ENCODE measurements around the gene VSTM2L. TPM values are rescaled to one million over a fixed set of nuclear protein-coding genes. Genes with fewer than 3 reads are reported as not detected.
"Not testable (repeated sequence)": the region's sequence is repeated elsewhere in the genome, so short reads cannot be mapped to it uniquely, and the experiment has no call there.

VSTM2L gene, protein sequence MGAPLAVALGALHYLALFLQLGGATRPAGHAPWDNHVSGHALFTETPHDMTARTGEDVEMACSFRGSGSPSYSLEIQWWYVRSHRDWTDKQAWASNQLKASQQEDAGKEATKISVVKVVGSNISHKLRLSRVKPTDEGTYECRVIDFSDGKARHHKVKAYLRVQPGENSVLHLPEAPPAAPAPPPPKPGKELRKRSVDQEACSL
- polyA plus RNA-seq (ENCODE audit: insufficient read depth in 1 of 5, insufficient read length in 5 of 5, low replicate concordance in 1 of 5), result 10 to 100 TPM in 1 of 5 donors, 1 to 10 TPM in 4; 3.5 to 30.3 (median 6.6) TPM
- long read RNA-seq, donor 1, transcript VSTM2L-202 (4 exons, 1,959 nt), result major isoform, 9 of 13 reads
- long read RNA-seq, donor 1, partial matches to known transcripts, result 0 of 13 reads
- long read RNA-seq, donor 1, other reads (novel, unspliced or antisense), result 0 of 13 reads
- long read RNA-seq, donor 2, transcript VSTM2L-202 (4 exons, 1,959 nt), result major isoform, 6 of 6 reads
- long read RNA-seq, donor 2, partial matches to known transcripts, result 0 of 6 reads
- long read RNA-seq, donor 2, other reads (novel, unspliced or antisense), result 0 of 6 reads
- long read RNA-seq, donor 3, result 0 reads
- long read RNA-seq, donor 4, partial matches to known transcripts, result 0 of 4 reads
- long read RNA-seq, donor 4, other reads (novel, unspliced or antisense), result 0 of 4 reads
- long read RNA-seq, donor 5, partial matches to known transcripts, result 0 of 3 reads
- long read RNA-seq, donor 5, other reads (novel, unspliced or antisense), result 0 of 3 reads
- long read RNA-seq, donor 6, transcript VSTM2L-202 (4 exons, 1,959 nt), result major isoform, 5 of 7 reads
- long read RNA-seq, donor 6, partial matches to known transcripts, result 0 of 7 reads
- long read RNA-seq, donor 6, other reads (novel, unspliced or antisense), result 0 of 7 reads
- long read RNA-seq, donor 7, transcript VSTM2L-202 (4 exons, 1,959 nt), result major isoform, 8 of 9 reads
- long read RNA-seq, donor 7, partial matches to known transcripts, result 0 of 9 reads
- long read RNA-seq, donor 7, other reads (novel, unspliced or antisense), result 0 of 9 reads
- long read RNA-seq, donor 8, result 0 reads

DNA sequence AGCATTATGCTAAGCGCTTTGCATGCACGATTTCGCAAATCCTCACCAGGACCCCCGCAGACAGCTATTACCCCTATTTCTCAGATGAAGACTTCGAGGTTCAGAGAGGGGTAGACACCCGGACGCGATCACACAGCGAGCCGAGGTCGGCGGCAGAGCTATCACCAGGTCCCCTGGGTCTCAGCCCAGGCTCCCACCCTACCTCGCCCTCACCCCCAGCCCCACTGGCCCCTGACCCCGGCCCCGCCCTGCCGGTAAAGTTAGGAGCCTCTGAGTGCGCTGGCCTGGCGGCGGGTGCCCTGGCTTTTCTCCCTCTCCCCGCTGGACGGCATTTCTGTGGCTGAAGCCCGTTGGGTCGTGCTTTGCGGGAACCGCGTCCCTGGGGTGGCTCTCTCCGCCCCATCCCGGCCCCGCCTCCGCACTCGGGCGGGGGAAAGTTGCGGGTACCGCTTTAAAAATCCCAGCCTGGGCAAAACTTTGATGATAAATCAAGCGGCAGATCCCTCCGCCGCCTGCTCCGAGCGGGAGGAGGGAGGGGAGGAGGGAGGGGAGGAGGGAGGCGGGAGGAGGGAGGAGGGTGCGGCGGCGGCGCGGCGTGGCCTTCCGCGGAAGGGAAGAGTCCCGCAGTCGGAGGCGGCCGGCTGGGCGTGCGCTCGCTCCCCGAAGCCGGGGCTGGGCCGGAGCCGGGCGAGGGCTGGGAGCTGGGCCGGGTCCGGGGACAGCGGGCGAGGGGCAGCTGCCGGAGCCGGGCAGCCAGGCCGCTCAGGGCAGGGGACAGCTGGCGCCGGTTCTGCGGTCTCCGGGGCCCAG lies at the start of gene VSTM2L:
Gene VSTM2L (plus strand): TSS at position 624 of the 810 bp plus-strand sequence. CDS start 224 bp downstream, outside the sequence.
- DNase-seq, result no peak

DNA sequence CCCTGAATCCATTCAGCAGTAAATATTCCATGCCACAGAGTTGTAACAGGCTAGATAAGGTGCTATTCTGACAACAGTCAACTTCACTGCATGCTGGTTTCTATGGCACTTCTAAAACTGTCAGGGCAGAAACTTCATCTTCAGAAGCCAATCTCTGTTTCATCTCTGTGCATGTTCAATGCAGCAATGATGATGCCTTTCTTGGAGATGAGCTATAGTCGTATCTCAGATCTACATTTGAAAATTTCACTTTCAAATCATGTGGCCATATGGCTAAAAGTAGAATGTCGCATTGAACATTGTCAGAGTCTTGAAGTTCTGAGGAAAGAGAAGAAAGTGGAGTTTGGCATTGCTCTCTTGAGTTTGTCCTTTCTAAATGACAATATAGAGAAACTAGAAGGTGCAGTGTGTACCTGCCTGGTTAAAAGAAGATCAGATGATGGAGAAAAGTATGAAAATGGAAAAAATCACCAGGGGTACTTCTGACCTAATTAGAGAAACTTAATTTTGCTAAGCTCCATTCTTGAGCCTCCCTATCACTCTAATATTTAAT lies 49.0 kb upstream of the VSTM2L start:
- no peak for DNase-seq

DNA sequence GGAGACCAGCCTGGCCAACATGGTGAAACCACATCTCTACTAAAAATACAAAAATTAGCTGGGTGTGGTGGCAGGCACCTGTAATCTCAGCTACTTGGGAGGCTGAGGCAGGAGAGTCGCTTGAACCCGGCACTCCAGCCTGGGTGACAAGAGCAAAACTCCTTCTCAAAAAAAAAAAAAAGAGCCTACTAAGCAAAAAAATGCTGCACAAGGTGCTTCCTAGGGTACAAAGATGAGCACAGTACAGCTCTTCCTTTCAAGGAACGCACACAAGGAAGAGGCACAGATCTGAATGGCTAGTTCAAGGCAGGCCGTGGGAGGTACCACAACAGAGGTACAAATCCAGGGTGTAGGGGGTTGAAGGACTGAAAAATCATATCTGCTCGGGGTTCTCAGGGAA lies 46.9 kb upstream of the VSTM2L start:
- DNase-seq, result not testable (repeated sequence)

DNA sequence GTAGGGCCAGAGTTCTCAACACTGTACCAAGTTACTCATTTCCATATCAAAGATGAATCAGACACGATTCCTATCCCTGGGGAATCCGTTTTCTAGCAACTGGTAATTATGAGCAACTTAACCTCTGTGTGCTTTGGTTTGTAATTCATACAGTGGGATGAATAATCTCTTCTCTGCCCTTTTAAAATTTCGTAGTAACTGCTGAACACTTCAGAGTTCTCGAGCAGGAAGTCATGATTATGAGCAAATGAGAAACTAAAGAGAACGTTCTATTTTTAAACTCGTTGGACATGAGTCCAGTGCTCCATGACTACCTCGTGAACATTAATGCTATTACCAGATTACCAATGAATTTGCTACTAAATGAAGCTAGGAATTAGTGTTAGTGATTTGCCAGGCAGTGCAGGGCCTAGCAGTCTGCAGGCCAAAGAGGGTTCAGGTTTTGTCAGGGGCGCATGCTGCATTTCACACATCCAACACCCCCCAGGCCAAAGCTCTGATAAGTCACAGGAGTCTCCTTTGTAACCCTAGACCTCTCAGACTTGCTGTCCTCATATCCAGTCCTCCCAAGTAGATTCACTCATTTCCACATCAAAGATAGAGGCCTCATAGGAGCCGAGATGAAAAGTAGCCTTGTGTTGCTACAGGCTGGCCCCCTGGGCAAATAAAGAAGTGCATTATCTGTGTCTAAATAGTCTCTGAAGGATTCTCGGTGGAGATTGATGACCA lies 45.8 kb upstream of the VSTM2L start:
- DNase-seq, result no peak

DNA sequence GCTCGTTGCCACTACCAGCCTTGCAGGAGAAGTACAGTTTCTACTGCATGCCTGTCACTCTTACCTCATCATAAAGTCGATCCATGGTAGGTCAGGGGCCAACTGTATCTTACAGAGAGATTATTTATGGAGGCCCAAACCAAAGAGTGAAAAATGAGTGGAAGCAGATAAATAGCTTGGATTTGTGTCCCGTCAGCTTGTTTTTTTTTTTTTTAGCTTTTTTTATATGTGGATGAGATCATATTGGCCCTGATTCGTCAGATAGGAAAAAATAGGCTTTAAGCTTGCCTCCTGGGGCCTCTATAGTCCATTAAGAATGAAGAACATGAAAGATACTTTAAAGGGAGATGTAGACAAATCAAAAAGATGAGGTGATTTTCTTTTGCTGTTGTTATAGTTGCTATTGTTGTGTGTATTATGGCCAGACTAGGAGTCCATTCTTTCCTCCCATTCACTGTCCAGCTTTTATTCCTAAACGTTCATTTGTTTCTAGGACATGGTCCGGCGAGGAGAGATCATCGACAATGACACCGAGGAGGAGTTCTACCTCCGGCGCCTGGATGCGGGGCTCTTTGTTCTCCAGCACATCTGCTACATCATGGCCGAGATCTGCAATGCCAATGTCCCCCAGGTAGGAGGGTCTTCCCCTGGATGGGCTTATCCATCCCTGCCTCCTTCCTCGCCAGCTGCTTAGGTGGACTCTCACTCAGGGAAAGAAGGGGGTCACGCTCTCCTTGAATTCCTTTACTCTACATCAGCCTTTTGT lies 43.3 kb upstream of the VSTM2L start:
- no peak for DNase-seq

DNA sequence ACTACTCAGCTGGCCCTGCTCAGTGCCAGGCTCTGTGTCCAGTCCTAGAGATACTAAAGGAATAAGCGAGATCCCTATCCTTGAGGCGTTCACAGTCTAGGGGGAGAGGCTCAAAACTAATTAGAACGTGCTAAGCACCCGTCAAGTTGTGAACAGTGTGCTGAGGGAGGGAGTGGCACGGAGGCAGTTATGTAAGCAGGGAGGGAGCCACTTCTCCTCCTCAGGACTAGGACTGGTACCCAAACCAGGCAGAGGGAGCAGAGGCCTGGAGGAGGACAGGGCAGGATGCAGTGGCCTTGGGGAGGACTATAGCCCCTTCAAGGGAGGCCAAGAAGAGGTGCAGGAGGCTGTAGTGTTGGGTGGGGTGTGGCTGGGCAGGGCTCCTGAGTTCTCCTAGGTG lies 39.6 kb upstream of the VSTM2L start:
- no peak for DNase-seq

DNA sequence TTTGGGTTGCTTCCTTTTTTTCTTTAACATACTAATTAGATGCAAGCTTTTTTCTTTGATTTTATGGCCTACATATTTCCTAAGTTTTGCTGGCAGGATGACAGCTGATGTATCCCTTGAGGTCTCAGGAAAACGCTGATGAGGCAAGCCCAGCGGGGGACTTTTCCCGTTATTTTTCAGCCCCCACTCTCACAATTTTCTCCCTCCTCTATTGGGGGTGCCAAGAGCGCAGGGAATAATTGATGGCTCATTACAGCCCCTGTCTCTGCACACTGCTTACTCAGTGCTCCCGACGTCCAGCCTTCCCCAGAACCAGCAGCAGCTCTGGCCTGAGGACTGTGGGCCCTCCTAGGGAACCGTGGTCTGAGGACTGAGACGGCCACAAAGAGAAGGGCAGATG lies 38.6 kb upstream of the VSTM2L start:
- peak; percentile 47 to 59 for DNase-seq

DNA sequence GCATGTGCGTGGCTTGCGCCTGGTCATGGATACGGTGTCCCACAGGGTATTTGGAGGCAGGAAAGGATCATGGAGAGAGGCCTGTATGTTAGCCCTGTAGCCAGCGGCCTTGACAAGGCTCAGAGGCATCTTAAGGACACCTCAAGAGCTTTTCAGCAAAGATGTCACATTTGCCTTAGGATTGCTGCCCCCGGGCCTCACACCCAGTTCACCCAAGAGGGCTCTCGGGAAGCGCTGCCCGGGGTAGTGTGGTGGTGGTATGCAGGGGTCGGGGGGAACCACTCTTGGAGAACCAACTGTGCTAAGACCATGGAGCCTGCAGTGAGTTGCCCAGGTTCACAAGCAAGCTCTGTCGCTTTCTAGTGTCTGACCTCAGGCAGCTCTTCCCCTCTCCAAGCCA lies 36.9 kb upstream of the VSTM2L start:
- DNase-seq, result no peak

DNA sequence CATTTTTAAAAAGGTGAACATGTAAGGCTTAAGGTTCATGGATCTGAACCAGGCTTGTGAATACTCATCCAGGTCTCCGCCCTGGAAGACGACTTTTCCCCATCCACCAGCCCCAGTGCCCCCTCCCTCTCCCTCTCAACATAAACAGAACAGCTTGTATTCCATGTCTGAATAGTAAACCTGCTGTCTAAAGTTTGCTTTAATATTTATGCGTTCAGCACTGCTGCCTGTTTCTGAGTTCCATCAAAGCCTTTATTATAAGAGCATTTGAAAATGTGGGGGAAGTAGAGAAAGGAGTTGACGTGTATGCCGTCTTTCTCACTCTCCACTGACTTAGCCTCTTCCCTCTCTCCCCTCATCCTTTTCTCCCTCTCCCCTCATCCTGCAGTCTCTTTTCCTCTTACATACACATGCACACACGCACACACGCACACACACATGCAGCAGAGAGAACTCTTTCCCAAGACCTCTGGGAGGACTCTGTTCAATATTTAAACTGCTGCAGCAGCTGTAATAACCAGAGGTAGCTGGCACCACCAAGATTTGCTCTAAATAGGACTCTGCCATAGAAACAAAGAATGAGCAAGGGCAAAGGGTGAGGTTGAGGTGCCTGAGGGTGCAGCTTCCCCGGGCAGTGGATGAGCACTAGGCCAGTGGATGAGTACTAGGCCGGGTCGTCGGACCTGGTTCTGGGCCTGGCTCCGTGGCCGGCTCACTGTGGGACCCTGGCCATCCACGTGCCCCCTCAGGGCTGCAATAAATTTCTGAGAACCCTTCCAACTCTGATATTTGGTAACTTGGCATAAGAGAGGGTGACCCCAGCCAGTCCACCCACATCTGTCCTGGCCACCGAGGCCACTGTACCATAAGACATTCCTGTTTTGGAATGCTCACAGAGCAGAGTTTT lies 35.4 kb upstream of the VSTM2L start:
- no peak for DNase-seq

DNA sequence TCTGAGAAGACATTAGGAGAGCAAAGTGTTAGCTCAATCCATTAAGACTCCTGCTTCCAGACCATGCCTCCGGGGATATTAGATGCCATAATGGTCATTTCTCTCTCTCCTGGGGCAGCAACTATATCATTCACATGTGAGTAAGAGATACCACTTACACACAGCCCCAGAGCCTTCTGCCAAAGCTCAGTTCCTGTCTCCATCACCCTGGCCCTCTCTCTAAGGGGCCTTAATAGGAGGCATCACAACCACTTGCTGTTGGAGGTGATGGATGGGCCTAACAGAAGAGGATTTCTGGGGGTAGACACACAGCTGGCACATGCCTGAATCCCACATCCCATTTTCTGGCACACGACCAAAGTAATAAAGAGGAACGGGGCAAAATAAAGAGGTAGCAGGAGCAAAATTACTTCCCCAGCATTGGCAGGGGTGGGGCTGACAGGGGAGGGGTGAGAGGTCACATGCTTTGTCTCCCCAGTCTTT lies 34.0 kb upstream of the VSTM2L start:
- DNase-seq, result no peak

DNA sequence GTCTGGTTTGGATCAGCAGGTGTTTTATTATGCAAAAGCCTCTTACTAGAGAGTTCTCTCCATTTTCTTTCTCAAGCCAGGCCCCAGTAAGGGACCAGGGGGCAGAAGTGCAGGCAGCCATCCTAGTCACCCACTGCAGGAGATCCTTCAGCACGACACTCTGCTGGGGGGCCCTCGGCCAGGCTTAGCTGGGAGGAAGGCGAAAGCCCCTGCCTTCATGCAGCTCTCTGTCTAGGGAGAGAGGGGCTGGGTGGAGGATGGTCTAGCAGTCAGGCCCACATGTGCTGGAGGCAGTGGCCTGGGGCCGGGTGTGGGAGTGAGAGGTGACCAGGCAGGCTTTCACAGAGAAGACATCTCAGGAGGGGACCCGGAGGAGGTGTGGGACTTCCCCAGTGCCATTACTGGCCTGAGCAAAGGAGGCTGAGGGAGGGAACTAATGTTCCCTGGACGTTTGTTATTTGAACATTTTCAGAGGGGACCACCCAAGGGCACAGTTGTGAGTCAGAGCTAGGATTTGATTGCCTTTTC lies 33.5 kb upstream of the VSTM2L start:
- DNase-seq, result no peak

DNA sequence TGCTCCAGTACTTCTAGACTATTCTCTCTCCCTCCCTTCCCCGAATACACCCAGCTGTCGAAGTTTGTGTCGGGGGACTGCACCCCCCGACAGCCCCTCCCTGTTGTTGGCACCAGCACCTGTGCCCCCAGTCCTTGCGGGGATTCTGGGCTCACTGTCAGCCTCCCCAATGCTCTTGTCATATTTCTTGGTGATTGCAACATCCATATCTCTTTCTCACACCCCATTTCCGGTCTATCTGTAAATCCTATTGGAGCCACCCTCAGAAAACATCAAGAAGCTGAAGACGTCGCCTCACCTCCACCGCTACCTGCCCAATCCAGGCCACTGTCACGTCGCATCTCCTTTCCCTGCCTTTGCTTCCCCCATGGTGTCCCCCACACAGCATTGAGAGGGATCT lies 32.6 kb upstream of the VSTM2L start:
- no peak for DNase-seq

DNA sequence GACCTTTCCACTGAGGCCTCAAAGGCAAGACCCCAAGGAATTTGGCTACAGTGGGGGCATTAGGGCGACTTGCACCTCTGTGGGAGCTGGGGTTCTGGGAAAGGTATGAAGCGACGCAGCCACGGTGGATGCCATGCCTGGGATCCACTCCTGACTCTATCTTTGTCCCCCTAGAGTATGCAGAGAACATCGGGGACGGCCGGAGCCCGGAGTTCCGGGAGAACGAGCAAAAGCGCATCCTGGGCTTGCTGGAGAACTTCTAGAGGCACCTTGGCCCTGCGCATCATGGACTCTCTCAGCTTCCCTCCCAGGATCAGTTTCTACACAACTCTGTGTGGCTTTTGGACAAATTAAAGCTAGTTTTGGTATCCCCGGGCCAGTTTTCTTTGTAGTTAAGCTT lies 31.2 kb upstream of the VSTM2L start:
- no peak for DNase-seq

DNA sequence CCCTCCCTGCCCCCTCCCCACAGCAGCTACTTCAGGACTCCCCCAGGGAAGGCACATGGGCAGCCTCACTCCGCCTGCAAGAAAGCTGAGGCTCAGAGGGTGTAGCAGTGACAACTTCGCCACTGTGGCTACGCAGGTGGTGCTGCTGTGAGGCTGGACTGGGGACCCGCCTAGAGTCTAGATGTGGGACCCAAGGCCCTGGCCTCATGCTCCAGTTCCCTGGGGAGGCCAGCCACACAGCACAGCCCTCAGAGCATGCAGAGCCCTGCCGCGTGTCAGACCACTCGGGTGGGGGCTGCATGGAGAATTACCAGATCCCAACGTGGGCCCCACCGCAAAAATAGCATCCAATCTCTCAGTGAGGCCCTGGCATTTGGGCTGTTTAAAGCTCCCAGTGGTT lies 30.8 kb upstream of the VSTM2L start:
- DNase-seq, result no peak

DNA sequence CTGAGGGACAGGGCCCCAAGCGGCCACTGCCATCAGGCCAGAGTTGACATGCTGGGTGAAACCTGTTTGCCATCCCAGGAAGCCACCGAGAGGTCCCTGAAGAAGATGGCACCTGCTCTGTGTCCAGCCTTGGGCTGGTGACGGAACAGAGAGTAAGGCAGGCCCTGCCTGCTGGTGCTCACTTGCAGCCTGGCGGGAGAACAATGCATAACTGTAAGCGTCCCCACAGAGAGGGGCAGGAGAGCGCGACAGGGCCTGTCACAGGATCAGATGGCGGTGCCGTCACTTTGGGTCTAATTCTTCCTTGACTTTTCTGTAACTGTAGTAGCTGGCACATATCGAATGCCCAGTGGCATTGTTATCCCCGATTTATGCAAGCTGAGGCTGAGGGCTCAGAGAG lies 29.0 kb upstream of the VSTM2L start:
- no peak for DNase-seq

DNA sequence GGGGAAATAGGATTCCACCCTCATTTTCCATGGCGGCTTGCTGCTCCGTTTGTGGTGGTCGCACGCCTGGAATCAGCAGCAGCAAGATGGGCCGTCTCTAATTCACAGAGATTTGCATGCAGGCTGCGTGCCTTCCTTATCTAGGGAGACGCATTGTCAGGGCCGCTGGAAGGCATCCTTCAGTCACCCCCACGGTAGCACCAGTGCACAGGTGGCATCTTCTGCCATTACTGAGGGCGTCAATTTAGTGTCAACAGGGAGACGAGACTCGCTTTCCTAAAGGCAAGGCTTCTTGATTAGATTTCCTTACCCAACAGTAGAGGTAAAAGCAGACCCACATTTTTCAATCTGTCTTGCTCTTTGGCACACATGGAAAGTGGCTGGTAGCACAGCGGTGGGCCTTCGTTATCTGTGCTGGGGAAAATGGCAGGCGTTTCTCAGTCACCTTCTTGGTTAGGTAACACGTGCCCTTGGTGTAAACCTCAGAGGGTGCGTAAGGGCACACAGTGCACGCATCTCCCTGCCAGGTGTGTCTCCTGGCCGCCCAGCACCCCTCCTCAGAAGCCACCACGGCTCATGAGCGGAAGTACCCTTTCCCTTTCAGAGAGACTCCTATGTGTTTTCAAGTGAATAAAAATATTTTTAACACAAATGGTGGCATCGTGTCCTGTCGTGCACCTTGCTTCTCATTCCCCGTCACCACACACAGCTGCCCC lies 27.3 kb upstream of the VSTM2L start:
- no peak for DNase-seq

DNA sequence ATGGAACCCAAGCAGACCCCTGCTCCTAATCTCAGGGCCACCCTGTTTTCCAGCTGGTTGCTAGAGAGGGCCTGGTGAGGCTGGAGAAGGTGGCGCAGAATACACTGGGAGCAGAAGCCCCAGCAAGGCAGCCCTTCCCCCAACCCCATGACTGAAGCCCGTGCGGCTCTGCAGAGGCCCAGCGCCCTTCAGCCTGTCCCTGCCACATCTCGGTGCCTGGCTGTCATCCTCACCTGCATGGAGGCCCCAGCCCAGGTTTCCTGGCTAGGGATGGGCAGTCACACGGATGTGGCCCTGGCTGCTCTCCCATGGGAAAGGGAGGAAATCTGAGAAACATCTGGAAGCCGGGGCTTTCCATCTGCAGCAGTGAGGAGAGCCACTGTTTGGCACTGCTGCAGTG lies 26.1 kb upstream of the VSTM2L start:
- no peak for DNase-seq
